GM21360 (cell line): Measurements from ENCODE around the gene ANP32B.

Source experiments
- ATAC-seq: cut with Tn5 transposase; IDR thresholded peaks from one replicate; pipeline ENCODE4 v1.9.1; 2021; ENCODE audit warnings: mild to moderate bottlenecking, moderate library complexity; ENCODE audit not compliant: unreplicated experiment

Gene ANP32B

DNA sequence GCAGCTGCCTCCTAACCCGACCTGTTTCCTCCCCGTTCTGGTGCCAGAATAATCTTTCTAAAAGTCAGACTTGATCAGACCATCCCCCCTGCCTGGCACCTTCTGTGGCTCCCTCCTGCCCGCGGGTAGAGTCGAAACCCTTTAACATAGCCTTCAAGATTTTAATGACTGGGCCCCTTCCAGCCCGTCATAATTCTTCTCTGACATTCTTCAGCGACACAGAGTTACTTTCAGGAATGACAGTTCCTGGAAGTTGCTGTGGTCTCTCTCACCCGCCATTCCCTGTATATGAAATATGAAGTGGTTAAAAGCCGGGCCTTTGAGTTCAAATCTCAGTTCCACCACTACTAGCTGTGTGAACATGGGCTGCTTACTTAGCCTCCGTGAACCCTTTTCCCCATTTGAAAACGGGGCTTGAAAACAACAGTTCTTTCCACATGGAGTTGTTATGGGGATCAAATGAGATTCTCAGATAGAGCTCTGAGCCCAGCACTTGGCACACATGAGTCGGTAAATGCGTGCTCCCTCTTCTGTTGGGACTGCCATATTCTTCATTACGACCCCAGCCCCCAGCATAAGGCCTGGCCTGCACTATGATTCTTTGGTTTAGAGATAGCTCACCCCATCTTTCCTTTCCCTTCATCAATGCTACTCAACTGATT, 74.1 kb downstream of the ANP32B start:
- ATAC-seq, result no peak

DNA sequence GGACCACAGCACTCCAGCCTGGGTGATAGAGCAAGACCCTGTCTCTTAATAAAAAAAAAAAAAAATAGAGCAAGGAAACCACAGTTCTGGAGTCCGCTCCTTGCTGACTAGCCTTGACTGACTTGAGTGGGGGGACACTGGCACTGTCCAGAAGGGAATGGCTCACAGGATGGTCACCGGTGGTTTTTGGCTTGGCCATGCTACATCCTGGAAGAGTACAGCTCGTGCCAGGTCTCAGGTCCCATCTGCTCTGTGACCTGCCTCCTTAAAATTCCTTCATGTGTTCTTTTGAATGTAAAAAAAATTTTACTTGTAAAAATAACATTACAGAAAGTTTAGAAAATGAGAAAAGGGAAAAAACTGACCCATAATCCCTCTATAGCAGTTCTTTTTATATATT, 79.0 kb downstream of the ANP32B start:
- ATAC-seq, result no peak

DNA sequence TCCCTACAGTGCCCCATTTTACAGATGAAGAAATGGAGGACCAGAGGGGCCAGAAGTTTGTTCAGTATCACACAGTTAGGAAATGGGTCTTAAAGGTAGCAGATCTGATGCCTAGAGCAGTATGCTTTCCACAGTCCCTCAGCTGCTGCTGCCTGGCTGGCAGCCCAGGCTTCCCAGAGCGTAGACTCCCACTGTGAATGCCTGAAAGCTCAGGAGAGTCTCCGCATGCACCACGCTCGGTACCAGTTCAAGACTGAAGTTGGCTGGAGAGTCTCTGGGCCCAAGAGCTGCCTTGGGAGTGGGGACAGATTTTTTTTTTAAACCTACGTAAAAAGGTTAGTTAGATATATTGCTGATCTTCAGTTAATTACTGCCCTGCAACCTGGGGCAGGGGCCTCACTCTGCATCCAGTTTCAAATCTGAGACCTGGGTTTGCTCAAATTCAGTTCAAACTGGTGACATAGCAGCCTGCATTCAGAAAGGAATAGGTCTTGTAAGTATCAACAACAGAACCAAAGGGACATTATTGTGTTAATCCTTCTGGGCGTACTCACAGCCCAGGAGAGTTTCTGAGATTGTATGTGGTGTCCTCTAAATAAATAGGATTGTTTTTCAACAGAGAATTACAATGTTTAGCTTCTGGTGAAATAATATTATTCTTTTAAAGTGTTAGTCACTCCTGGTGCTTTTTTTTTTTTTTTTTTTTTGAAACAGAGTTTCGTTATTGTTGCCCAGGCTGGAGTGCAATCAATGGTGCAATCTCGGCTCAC, 81.7 kb downstream of the ANP32B start:
- ATAC-seq, result no peak
